Activated CD4-positive, alpha-beta T cell treated with anti-CD3 and anti-CD28 coated beads, Interleukin-2, Interleukin-6, amounts not matched to agents 100 ng/mL and 50 ng/mL, durations not matched to agents 16 hours and 8 hours (primary cell): ENCODE results near the gene ETV3.

Source experiments
- DNase-seq: peaks from one replicate; pipeline ENCODE4 v3.0.0-alpha.2; 2020

Gene ETV3

DNA sequence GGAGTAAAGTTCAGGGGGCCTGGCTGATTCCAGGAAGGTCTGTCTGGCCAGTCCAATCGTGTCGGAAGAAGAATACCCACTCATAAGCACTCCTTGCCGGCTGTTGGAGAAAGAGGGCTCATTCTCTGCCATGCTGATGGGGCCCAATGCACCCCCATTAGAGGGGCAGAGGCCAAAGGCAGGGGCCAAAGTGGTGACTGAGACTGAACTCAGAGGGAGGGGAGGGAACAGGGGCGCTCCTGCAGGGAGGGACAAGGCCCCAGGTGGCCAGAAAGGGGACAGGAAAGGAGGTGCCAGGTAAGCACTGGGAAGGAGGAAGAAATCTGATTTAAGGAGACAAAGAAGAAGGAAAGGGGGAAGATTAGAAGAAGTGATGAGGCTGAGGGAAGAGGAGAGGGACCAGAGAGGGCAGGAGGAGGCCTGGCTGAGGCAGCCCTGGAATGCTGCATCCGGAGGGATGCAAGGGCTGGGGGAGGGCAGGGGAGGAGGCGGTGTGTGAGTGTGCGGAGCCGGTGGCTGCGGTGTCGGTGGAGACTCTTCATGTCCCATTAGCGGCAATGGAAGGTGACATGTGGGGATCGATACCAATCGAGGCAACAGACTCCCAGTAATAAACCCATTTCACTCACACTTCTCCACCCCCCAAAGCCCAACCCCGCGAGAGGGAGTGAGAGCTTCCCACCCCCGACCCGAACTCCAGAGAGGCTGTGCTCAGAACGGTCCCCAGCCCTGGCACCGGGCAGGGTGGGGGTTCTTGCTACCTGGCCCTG is 26.6 kb downstream of the ETV3 start:
- no peak for DNase-seq

DNA sequence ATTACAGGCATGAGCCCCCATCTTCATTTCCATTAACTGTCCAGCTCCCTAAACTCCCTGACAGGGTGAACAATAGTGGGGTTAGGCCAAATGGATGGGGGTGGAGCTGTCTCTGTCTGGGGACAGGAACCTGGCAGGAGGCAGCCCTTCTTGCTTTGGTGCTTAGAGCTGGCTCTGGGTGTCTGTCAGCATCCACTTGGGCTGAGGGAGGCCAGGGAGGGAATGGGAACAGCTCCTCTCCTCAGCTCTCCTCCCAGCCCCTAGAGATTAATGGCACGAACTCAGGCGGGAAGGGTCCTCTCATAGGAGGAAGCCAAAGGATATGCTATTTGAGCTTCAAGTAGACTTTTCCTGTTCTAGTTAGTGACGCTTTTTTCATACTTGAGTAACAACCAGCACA is 27.5 kb downstream of the ETV3 start:
- no peak for DNase-seq

GRCh38 chr1:157110003-157110402 is 28.2 kb downstream of the ETV3 start:
- no peak for DNase-seq

DNA sequence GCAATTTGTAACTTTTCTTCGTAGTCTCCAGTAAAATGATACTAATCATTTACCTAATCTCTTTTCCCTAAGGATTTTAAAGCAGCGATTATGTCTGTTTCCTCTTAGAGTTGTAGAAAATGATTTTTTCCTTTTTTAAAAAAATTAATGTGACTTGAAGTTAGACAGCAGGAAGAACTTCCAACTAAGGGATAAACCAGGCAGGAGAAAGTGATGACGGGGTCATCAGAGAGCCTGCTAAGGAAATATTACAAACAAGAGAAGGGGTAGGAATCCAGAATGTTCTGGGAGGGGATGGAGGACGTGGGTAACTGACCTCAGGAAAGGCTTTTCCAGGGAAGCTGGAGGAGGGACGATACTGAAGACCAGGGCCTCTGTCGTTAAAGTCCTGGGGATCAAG is 29.7 kb downstream of the ETV3 start:
- no peak for DNase-seq

- no peak for DNase-seq
Observed at GRCh38 chr1:157107702-157108101, 30.5 kb downstream of the ETV3 start.

GRCh38 chr1:157106813-157107189 is 31.4 kb downstream of the ETV3 start:
- no peak for DNase-seq

- peak; percentile 51 for DNase-seq
Observed at GRCh38 chr1:157105988-157106812, 32.0 kb downstream of the ETV3 start.

- DNase-seq = no peak
Observed at GRCh38 chr1:157105298-157105987, 32.8 kb downstream of the ETV3 start.

DNA sequence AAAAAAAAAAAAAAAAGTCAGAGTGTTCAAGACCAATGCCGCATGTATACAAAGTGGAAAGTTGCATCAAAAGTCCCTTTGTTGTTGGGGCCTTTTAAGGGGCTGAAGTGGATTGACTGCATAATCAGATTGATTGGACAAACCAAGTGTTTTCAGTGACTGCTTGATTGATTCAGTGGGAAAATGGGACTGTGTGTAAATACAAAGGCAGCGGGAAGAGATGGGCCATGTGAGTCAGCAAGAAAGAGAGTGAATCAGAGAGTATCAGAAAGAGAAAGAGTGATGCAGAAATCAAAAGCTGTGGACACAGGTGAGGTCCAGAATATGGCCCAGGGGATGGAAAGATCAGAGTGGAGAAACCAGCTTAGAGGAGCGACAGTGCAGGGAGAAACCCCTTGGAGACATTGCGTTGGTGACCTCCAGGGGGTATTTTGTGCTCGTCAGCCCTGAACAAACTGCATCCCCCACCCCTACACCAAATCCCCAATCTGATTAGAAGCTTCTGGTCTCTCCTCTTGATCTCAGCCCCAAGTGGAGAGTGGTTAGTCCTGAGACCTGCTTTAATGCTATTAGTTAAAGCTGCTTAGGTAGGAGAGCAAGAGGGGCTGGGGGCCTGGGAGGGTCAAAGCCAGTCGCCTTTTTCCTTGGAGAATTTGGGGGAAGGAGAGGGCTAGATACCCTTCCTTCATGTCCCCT is 33.4 kb downstream of the ETV3 start:
- DNase-seq = no peak

GRCh38 chr1:157103268-157103667 is 34.9 kb downstream of the ETV3 start:
- DNase-seq = no peak

DNA sequence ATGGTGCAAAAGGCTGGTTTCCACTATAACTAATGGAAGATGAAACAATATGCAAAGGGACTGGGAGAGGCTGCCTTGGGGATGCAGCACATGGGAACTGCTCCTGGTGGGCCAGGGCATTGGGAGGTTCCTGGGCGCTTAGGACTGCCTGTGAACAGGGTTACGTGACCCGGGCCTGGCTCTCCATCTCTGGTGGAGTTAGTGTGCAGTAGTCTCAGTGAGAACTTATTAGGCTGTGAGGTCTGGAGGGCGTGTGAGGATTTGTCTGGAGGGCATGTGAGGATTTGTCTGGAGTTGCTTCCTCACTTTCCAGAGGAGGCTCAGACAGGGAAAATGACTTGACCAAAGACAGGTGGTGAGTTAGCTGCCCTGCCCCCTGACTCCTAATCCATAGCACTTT is 37.0 kb downstream of the ETV3 start:
- no peak for DNase-seq

DNA sequence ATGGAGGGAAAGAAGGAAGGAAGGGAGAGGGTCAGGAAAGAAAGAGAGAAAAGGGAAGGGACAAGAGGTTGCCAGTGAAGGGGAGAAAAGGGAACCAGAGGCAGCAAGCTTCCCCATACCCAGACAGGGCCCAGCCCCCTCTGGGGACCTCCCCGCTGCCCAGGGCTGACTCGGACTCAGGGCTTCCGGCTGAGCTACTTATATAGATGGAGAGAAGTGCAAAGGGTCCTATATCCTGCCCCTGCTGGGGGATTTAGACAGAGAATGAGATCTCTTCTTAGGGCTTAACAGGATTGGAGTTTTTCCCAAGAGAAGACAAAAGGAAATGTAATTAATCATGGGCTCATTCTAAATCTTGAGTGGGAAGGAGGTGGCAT is 38.6 kb downstream of the ETV3 start, which contains the start of gene ETV3L:
TSS of gene ETV3L (minus strand) at position 176 of the 377 bp plus-strand sequence. CDS start 285 bp downstream, outside the sequence.
- no peak for DNase-seq

DNA sequence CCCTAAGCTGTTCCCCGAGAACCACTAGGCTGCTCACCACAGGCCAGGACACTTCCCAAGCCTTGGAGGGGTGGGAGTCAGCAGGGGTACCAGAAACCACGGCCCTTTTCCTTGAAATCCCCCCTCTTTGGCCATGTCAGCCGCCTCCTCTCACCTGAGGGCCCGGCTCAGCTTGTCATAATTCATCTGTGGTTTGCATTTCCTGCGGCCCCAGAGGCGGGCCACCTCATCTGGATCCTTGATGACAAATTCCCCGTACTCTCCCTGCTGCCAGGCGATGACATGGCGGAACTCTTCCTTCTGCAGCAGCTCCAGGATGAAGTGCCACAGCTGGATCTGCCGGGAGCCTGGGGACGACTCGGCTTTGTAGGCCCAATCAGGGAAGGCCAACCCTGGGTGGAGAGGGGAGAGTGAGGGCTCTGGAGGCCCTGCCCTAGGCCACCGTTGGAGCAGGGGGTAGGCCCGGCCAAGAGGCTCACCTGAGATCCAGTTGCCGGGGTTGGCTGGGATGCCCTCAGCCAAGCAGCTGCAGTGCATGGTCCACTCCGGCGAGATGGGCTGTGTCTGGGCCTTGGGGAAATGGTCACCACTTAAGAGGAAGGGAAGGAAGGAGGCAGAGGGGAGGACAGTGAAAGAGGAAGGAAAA is 39.1 kb downstream of the ETV3 start:
- DNase-seq = peak; percentile 7

DNA sequence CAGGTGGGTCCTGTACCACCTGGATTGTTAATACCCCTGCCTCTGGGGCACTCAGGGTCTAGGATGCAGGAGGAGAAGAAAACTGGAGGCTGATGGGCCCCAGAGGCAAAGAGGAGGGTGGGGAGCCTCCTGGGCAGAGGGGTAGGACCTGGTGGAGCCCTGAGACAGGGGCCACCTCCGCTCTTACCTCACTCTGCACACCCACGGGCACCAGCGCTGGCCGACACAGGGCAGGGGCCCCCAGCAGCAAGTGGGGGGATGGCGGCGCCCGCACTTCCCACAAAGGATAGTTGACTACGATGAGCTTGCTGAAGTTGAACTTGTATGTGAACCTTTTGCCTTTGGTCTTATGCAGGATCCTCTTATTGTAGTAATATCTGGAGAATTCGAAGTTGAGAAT is 39.7 kb downstream of the ETV3 start:
- DNase-seq = no peak

- no peak for DNase-seq
Observed at GRCh38 chr1:157097692-157098091, 40.5 kb downstream of the ETV3 start.

- DNase-seq = no peak
Observed at GRCh38 chr1:157096881-157097280, 41.3 kb downstream of the ETV3 start.

GRCh38 chr1:157095551-157095950 is 42.6 kb downstream of the ETV3 start:
- no peak for DNase-seq

GRCh38 chr1:157095091-157095490 is 43.1 kb downstream of the ETV3 start:
- no peak for DNase-seq

DNA sequence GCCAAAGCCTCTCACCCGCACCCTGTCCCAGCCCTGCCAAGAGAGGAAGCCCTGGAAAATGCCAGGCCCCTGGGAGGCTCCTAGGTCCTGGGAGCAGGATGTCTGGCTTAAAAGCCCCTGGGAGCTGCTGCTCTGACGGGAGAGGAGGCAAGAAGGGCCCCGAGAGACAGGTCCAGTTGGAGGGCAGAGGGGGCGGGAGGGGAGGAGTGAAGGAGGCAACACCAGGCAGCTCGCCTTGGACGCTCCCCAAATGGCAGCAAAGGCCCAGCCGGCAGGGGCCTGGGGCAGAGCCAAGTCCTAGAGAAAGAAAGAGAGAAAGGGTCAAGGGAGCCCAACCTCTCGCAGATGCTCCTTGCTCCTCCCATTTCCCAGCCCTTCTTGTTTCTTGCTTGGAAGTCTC is 45.4 kb downstream of the ETV3 start:
- no peak for DNase-seq

DNA sequence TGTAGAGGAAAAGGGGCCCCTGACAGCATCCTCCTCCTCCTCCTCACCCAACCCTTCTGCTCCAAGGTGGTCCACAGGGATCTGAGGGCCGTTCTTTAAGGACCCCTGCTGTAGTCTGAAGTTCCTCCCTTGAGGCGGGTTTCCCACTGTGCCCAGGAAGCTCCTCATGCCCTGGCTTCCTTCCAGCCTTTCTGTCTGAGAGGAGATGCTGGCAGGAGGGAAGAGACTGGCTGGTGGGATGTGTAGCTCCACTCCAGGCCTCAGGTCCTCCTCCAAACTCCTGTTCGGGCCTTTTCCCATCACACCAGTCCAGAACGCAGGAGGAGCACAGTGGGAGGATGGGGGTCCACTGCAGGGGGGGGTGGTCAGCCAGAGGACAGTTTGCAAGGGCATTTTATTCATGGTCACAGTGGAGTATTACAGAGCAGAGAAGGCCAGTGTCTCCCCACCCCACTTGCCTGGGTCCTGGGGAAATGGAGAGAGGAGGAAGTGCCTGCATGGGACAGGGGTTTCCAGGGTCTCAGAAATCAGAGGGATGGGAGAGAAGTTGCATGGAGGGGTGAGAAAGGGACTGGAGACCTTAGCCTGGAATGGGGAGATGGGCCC is 46.4 kb downstream of the ETV3 start:
- no peak for DNase-seq

GRCh38 chr1:157091186-157091585 is 47.0 kb downstream of the ETV3 start:
- DNase-seq = no peak

GRCh38 chr1:157090771-157091170 is 47.4 kb downstream of the ETV3 start:
- no peak for DNase-seq
